Stimulated activated CD4-positive, alpha-beta T cell treated with anti-CD3 and anti-CD28 coated beads, Interleukin-2, amount 100 ng/mL, for 48 hours (primary cell): ENCODE data around the gene MYO3B.
"Not testable (repeated sequence)": the region's sequence is repeated elsewhere in the genome, so short reads cannot be mapped to it uniquely, and the experiment has no call there.

Source experiments
- DNase-seq, 2 donors: peaks; one replicate each; pipeline ENCODE4 v3.0.0-alpha.2; 2020

The MYO3B gene

DNA sequence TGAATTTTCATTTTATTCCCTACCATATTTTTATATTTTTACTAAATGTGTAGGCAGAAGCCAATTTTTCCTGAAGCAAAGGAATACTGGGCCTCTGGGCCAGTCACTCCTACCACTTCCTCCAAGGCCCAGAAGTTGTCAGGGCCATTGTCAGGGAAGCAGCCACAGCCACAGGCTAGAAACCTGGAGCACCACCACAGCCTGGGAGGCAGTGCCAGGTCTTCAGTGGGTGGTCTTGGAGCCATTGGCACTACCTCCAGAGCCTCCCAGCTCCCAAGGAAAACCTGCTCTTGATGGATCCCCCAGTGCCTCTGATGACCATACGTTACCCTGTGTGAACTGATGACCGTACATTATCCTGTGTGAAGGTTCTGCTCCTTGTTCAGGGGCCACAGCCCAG lies 401.6 kb downstream of the MYO3B start:
- DNase-seq = no peak

DNA sequence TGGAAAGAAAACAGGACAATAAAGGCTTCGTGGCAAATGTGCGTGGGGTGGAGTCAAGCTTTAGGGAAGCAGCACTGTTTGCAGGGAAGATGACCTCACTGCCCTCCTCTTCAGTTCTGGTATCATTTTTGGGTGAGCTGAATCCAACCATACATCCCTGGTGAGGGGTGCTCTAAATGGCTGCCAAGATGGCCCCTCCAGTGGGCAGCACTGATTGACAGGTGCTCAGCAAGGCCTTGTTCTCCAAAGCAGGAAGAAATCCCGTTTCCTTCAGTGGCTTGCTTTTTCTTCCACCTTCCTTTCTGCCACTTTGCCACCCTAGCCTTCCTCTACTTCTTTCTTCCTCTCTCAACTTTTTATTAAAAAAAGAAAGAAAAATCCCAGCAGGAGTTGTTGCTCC lies 404.4 kb downstream of the MYO3B start:
- no peak for DNase-seq

DNA sequence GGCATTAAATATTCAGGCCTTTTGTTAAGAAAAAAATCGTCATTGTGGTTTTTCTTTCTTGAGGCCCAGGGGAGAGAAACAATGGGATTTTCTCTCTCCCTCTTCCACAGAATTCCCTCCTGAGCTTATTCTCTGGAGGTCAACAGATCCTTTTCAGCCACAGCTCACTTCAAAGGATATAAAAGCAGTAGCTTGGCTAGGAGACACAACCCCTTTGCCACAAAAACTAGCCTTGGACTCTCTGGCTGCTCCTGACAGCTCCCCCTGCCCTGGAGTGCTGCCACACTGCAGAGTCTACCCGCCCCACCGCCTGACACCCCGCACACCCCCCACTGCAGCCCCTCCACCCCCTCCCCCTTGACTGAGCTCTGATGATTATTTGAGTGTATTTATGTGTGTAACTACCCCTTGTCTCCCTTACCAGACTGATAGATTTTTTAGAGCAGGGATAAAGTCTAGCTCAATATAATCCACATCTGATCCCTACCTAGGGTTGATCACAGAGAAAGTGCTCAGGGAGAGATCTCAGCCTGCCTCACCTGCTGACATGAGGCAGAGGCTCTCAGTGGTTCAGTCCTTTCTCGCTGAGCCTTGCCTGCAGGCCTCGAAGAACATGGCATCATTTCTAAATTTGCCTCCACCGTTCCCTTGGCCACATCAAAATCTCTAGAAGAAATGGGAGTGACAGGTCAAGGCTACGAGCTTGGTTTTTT lies 405.0 kb downstream of the MYO3B start:
- no peak for DNase-seq

DNA sequence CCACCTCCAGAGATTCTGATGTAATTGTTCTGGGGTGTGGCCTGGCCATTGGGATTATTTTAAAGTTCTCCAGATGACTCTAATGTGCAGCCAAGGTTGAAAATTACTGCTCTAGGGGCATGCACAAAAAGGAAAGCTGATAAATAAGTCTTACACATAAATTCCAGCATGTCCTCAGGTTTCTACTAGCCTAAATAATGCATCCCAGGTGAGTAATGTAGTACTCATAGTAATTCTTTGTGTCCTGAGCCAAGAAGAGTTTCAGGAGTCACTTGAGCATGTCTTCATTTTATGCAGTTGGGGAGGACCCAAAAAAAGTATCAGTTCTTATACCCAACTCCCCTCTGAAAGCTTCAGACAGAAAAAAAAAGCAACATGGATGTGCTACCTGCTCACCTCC lies 407.1 kb downstream of the MYO3B start:
- no peak for DNase-seq

DNA sequence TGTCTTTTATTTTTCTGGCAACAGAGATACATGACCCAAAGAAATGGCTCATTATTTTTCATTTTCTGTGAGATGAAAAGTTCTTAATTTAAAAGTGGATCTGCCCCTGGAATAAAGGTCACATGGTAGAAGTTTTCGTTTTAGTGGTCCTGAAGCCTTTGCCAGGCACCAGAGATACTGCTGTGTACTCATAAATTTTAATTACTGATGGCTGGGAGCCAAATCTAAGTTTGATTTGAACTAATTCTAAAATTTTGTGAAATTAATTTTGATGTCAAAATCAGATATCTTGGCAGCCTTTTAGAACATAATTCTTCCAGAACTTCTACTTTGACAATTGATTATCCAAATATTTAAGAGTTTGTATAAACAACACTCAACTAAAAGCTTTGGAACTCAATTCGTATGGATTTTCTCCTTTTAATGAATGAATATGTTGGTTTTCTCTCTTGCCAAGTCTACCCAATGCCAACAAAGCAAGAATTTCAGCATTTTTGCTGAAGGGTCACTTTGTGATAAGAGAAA lies 408.7 kb downstream of the MYO3B start:
- no peak for DNase-seq

DNA sequence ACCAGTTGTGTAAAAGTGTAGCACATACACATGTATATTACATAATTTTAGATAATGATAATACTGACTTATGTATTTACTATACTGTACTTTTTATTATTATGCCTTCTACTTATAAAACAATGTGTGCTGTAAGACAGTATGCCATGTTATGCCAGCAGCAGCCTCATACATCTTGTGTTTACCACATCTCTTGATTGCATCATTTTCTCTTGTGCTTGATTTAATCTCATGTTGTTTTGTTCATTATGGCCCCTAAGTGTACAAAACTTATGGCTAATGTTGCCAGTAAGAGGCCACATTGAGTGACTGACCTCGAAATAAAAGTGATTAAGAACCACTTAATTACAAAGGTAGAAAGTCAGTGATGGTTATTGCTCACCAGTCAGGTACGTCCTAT lies 409.2 kb downstream of the MYO3B start:
- DNase-seq = no peak

DNA sequence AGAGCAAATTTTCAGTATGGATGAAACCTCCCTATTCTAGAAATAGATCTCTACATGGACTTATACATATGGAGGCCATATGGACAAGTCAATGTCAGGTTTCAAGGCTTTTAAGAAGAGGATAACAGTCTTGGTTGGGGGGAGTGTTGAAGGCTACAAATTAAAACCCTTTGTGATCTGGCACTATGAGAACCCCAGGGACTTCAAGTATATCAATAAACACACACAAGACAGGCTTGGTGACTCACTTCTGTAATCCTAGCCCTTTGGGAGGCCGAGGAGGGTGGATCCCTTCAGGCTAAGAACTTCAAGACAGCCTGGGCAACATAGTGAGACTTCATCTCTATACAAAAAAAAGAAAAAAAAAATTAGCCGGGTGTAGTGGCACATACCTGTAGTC lies 410.0 kb downstream of the MYO3B start:
- DNase-seq = no peak

DNA sequence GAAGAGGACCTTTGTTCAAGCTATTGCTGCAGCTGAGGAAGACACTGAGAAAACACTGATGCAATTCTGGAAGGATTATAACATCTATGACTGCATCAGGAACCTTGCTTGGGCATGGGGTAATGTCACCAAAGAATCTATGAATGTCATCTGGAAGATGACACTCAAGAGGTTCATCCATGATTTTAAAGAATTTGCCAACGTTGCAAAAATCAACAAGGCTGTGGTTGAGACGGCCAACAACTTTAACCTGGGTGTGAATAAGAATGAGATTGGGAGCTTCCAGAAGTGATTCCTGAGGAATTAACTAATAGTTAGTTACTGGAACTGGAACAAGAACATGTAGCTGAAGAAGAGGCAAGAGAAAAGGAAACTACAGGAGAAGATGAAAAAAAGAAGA lies 410.8 kb downstream of the MYO3B start:
- DNase-seq = no peak

DNA sequence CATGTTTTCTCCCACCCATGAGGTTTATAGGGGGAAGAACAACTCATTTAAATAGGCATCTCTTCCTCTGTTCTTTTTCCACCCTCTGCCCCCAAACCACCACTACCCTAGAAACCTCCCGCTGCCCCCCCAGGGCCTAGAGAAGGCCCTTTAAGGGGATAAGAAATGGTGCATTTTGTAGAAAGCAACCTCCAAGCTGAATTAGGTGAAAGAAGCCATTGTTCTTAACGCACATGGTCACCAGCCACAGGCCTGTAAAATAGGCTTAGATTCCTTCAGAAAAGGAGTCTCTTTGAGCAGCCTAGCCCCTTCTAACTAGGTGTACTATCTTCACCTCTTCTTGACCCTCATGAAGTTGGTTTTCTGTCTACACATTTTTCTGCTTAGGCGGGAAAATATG lies 418.6 kb downstream of the MYO3B start:
- no peak for DNase-seq

DNA sequence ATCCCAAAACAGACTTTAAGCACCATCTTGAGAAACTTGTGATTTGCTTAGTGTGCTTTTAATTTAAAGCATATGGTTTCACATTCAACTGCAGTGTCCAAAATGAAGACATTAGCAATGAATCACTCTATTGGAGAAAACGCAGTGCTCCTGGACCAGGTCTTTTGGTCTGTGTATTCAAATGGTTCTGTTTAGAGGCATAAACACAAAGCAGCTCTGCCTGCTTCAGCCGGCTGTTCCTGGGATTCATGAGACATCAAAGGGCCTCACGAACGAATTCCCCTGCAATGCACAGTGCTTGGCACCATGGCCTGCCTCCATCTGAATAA lies 420.1 kb downstream of the MYO3B start:
- DNase-seq = no peak

DNA sequence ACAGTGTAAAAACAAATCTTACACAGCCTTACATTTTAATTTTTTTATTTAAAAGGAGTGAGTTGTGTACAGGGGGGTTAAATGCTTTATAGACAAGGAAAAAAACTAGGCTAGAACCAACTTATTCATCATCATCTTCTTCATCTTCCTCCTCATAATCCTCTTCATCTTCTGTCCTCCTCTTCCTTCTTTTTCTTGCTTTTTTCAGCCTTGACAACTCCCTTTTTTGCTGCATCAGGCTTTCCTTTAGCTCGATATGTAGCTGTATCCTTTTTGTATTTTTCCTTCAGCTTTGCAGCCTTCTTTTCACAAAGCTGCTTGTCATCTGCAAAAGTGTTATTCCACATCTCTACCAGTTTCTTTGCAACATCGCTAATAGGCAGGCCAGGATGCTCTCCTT lies 423.5 kb downstream of the MYO3B start:
- no peak for DNase-seq

DNA sequence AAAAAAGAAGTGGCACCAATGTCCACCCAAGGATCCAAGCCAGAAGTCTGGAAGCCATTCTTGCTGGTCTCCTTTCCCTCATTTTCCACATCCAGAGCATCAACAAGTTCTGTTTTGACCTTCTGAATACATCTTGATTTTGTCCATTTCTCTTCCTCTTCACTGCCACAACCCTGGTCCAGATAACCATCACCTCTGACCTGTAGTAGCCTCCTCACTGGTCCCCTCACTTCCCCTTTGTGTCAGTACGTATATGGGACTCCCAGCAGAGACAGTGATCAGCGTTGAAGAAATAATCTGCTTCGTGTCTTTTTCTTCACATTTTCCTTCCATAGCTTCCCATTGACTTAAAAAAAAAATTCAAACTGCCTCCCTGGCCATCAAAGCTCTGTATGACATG lies 427.9 kb downstream of the MYO3B start:
- no peak for DNase-seq

DNA sequence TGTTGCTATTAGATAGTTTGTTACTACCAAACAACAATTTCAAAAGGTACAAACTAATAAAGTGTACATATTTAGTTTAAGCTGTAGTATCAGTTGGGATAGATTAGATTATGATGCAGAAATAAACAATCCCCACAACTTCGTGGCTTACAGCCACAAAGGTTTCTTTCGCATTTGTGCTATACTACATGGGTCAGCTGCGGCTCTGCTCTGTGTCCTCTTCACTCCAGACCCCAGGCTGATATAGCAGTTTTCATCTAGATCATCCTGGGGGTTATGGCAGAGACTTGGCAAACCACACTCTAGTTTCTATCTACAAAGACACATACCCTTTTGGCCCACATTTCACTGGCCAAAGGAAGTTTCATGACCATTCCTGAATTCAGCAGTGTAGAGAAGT lies 429.2 kb downstream of the MYO3B start:
- DNase-seq = no peak

DNA sequence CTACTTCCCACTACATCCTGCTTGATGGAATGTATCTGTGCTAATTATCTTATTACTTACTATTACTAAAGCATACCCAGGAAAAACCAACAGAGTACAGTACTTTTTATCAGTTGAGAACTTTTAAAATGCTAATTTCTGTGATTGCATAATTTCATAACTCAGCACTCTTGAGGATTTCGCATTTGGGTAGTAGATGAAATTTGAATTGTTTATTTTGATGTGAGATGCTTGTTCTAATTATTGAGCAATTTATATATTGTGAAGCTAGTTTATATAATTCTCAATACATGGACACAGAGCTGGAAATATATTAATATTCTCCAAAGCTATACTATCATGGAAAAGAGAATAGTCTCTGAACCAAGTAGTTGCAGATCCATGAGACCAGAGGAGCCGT lies 432.7 kb downstream of the MYO3B start:
- DNase-seq = no peak

DNA sequence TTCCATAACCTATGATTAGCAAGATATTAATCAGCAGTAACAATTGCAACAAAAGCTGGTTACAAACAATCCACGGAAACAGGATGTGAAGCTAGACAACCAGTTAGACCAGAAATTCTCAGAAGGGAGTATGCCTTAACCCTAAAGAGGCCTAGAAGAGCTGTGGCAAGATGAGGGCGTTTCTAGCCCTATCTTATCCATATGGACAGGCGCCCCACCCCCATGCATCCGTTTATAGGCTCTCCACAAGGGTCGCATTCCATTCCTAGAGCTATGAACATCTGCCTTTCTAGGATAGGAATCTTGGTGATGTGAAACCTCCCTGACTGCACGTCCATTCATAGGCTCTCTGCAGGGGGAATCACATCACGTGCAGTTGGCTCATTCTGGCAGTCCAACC lies 441.0 kb downstream of the MYO3B start:
- DNase-seq = not testable (repeated sequence)

DNA sequence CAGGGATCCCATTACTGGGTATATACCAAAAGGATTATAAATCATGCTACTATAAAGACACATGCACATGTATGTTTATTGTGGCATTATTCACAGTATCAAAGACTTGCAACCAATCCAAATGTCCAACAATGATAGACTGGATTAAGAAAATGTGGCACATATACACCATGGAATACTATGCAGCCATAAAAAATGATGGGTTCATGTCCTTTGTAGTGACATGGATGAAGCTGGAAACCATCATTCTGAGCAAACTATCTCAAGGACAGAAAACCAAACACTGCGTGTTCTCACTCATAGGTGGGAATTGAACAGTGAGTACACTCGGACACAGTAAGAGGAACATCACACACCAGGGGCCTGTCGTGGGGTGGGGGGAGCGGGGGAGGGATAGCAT lies 457.1 kb downstream of the MYO3B start:
- not testable (repeated sequence) for DNase-seq

DNA sequence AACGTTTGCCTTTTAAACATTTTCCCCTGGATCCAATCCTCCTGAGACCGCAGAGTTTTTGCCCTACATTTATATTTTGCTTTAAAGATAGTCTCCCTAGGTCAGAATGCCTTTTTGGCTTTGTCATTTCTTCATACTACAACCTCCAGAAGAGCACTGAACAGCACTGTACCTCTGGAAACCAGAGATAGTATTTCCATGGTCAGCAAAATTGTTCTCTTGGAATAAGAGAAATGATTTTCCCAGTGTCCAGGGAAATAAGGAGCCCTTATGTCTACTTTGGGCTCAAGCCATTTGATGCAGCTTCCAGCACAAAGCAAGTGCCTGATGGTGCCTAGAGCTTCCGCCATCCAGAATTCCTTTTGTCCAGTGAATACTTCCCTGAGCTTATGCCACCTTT lies 461.7 kb downstream of the MYO3B start:
- no peak for DNase-seq

DNA sequence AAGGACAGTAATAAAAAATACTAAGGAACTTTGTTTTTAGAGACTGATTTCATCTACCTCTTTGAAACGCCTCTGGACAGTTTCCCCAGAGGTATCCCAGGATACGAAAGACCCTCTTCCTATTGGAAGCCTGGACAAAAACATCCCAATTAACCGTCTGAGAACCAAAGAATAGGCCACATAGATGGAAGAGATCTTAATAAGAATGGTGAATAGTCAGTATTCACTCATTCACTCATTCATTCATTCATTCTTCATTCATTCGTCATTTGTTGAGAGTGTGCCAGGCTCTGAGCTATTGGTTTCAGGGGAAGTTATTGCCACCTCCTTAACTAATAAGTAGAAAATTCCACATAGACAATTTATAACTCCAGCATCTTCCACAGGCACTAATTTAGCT lies 464.0 kb downstream of the MYO3B start:
- no peak for DNase-seq

DNA sequence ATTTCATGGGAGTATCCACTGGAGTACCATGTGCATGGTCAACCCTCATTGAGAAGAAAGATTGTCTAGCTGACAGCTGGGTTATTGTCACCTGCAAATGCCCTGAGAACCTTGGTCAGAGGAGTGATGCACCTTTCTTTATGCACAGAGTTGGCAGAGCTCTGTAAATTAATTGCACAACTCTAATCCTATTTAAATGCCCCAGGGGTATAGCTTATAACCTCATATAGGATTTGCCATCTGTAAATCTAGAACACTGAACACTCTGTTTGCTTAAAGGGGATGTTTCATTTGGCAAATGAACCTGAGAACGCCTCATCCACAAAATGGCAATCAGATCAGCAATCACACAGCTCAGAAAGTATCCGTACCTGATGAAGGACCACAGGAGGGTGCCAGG lies 465.4 kb downstream of the MYO3B start:
- no peak for DNase-seq

DNA sequence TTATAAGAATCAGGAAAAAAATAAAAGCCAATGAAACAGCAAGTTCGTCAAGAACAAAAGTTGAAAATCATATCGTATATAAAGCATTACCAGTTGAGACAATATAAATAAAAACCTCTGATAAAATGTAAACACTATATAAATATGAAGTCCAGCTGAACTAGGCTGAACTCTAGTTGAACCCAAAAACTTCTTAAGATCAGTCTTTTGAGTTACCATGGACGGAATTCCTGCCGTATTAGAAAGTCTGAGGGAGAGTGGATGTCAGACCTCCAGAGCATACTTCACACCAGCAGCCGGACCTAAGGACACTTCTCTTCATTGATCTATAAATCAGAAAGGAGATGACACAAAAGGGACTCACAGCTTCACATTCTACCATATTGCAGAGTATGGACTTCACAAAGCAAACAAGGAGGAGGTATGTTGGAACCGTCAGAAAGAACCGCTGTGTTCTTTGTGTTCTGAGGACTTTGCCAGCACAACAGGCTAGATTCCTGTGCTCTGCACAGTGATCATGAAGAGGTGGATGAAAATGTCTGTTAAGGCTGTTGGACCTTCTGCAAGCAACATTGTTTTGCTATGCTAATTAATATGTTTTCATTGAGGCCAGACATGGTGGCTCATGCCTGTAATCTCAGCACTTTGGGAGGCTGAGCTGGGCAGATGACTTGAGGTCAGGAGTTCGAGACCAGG lies 469.9 kb downstream of the MYO3B start:
- DNase-seq = no peak

DNA sequence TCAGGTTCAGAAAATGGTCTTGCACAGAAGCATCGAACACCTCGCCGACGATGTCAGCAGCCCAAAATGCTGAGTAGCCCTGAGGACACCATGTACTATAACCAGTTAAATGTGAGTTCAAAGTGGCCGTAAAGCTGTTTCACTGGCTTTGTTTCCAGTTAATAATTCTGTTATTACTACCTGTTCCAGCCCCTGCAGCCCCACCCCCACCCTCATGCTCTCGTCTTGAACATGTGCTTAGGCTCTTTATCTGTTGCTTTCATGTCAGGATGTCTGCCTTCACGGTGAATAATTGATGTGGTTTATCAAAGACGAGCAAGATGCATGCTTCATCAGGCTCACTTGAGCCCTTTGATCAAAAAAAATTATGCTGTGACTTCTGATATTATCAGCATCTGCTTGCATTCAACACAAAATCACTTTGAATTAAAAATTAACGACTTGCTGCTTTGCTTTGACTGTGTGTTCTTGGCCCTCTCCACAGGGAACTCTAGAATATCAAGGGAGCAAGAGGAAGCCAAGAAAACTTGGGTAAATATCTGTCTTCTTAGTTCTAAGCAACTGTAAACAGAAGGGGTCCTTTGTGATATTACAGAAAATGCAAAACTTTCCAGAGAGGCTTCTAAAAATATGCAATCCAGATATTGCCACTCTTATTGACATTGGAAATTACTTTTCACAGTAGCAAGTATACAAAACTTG lies 473.8 kb downstream of the MYO3B start:
- DNase-seq = no peak

DNA sequence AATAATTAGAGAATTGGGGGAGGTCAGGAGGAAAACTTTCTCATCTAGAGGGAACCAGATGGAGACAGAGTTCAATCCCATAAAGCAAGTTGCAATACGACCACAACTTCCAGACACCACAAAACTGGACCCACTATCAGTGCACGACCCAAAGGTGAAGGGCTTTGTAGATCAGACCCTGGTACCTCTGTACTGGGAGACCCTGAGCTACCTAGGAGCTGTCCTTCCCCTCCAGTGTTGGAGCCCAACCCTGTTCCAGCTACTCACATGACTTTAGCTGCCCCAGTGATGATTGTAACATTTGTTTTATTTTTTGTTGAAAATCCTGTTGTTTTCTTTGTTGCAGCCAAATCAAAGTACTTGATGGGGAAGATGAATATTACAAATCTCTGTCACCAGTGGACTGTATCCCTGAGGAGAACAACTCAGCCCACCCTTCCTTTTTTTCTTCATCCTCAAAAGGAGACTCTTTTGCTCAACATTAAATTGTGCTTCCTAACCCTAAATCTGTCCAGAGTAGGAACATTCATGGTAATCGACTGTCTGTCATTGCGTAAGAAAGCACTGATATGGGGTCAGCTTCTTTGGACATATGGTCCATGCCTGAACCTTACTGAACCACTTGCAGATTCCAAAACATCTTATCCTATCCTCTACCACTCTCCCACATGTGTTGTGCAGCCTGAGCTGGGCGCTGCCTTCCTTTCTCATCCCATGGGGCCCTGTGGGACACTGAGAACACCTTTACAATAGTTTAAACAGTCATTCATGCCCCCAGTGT lies 474.9 kb downstream of the MYO3B start:
- no peak for DNase-seq

DNA sequence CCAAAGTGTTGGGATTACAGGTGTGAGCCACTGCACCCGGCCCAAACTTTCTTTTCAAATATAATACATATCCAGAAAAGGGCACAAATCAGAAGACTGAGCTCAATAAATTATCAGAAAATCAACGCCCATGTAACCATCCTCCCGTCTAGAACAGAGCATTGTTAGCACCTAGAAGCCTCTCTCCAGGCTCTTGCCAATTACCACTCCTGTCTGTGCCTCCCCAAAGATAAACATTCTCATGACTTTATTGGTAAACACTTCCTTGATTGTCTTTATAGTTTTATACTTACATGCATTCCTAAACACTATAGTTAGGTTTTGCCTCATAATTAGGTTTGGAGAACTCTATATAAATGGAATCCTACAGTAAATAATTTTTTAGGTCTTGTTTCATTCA lies 478.7 kb downstream of the MYO3B start:
- no peak for DNase-seq
